ENCODE data around the gene UQCRFS1.

The UQCRFS1 gene

DNA sequence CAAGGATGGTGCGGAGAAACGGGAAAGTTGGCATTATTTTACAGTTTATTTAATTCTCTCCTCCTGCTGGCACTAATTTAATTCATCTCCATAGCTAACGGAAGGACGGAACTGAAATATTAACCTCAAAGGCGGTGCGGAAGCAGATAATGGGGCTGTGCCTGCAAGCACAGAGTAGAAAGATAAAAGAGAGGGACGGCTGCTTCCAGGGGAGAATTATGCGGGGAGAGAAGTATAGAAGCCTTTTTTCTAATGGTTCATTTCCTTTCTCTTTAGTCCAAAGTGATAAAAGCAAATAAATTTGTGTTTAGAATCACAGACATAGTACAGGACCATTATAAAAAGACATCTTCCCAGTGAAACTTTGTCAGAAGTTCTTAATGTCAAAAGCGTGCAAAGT is 34.5 kb upstream of the UQCRFS1 start:
- Histone ChIP-seq H3K27me3 (replicated peaks; ENCODE audit: control insufficient read depth, insufficient read depth, low read length) (no peaks in the 10 kb centered on the region), H3K4me3 (replicated peaks; ENCODE audit: low read depth, low read length) (no peak overlapping the region), H3K36me3 (ENCODE audit: control insufficient read depth, insufficient read depth, low read length) (no peaks in the 10 kb centered on the region)
- TF ChIP-seq, protein P1, sequence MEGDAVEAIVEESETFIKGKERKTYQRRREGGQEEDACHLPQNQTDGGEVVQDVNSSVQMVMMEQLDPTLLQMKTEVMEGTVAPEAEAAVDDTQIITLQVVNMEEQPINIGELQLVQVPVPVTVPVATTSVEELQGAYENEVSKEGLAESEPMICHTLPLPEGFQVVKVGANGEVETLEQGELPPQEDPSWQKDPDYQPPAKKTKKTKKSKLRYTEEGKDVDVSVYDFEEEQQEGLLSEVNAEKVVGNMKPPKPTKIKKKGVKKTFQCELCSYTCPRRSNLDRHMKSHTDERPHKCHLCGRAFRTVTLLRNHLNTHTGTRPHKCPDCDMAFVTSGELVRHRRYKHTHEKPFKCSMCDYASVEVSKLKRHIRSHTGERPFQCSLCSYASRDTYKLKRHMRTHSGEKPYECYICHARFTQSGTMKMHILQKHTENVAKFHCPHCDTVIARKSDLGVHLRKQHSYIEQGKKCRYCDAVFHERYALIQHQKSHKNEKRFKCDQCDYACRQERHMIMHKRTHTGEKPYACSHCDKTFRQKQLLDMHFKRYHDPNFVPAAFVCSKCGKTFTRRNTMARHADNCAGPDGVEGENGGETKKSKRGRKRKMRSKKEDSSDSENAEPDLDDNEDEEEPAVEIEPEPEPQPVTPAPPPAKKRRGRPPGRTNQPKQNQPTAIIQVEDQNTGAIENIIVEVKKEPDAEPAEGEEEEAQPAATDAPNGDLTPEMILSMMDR (IDR thresholded peaks at IDR 0.05; ENCODE audit: insufficient read depth, low read length, poor library complexity, severe bottlenecking), result no peak
- no peak for DNase-seq (ENCODE audit: extremely low read depth, insufficient read length)

DNA sequence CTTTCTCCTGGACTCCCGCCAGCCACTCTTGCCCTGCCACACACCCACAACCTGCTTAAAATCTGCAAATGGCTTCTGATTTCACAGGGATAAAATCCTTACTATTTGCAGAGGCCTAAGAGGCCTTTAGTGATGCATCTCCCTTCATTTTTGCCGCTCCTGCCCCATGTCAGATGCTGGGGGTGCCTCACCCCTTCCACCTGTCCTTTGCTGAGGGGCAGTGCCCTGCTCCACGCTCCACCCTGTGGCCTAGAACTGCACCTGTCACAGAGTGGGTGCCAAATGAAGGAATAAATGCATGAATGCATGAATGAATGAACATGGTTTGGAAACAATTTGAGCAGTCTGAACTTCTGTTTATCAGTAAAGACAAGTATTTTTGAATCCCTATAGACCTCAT is 34.1 kb upstream of the UQCRFS1 start:
- H3K27me3 ChIP-seq (replicated peaks; ENCODE audit: control insufficient read depth, insufficient read depth, low read length), result no peaks in the 10 kb centered on the region
- DNase-seq (ENCODE audit: extremely low read depth, insufficient read length), result no peak
- no peak overlapping the region for H3K4me3 ChIP-seq (replicated peaks; ENCODE audit: low read depth, low read length)
- TF ChIP-seq, protein P1 (IDR thresholded peaks at IDR 0.05; ENCODE audit: insufficient read depth, low read length, poor library complexity, severe bottlenecking), result no peak
- no peaks in the 10 kb centered on the region for H3K36me3 ChIP-seq (ENCODE audit: control insufficient read depth, insufficient read depth, low read length)

DNA sequence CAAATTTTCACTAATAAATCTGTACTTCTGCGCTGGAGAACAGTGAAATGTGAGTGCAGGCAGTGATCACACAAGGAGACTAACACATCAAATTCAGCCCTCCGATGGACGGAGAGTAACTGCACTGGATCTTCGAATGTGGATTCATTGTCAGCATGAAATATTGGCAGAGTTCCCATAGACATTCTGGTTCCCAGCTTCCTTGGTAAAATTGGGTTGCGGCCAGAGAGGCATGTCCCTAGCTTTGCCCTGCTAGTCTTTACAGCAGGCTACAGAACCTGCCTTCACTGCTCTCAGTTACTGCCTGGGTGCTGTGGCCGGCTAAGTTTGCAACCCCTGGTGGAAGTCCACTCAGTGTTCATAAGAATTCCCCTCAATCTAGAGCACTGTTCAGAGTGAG is 32.3 kb upstream of the UQCRFS1 start:
- Histone ChIP-seq H3K4me3 (replicated peaks; ENCODE audit: low read depth, low read length) (no peak overlapping the region), H3K27me3 (replicated peaks; ENCODE audit: control insufficient read depth, insufficient read depth, low read length) (no peaks in the 10 kb centered on the region), H3K36me3 (ENCODE audit: control insufficient read depth, insufficient read depth, low read length) (no peaks in the 10 kb centered on the region)
- no peak for DNase-seq (ENCODE audit: extremely low read depth, insufficient read length)
- TF ChIP-seq, protein P1 (IDR thresholded peaks at IDR 0.05; ENCODE audit: insufficient read depth, low read length, poor library complexity, severe bottlenecking), result no peak

DNA sequence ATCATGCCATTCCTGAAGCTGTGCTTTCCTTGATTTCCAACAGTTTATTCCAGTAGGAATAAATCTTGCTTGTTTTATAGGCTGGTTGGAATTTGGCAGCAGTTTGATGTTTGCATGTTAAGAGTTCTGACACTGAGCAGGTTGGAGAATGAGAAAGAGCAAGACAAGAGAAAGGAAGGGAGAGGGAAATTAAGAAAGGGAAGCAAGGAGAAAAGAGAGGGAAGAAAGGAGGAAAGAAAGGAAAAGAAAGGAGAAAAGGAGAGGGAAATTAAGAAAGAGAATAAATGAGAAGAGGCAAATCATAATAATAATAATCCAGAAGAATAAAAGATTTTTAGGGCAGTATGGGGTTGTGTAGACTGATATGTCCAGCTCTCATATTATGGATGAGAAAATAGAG is 28.4 kb upstream of the UQCRFS1 start:
- TF ChIP-seq, protein P1 (IDR thresholded peaks at IDR 0.05; ENCODE audit: insufficient read depth, low read length, poor library complexity, severe bottlenecking), result no peak
- H3K36me3 ChIP-seq (ENCODE audit: control insufficient read depth, insufficient read depth, low read length), result no peaks in the 10 kb centered on the region
- H3K27me3 ChIP-seq (replicated peaks; ENCODE audit: control insufficient read depth, insufficient read depth, low read length), result no peaks in the 10 kb centered on the region
- no peak for DNase-seq (ENCODE audit: extremely low read depth, insufficient read length)
- H3K4me3 ChIP-seq (replicated peaks; ENCODE audit: low read depth, low read length), result no peak overlapping the region

DNA sequence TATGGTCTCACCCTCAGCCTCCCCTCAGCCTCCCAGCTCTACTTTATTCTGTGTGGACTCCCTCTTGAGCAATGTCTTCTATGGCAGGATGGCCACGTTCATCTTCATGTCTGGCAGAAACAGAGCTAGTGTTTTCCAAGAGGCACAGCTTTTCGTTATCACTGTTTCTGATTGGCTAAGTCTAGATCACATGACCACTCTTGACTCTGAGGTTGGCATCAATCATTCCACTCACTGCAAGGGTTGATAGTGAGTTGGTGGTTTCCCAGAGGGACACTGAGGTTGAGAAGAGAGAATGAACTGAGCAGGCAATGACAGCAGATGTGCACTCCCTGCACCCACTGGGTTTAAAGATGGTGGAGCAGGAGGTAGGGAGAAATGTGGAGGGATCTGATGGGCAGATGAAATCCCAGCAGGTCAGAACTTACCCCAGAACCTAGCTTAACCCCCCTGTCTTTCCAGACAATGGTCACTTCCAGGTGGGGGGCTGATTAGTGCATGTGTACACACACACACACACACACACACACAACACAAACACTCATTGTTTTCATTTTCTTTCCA is 26.3 kb upstream of the UQCRFS1 start:
- no peaks in the 10 kb centered on the region for H3K36me3 ChIP-seq (ENCODE audit: control insufficient read depth, insufficient read depth, low read length)
- no peak for DNase-seq (ENCODE audit: extremely low read depth, insufficient read length)
- no peaks in the 10 kb centered on the region for H3K27me3 ChIP-seq (replicated peaks; ENCODE audit: control insufficient read depth, insufficient read depth, low read length)
- TF ChIP-seq, protein P1 (IDR thresholded peaks at IDR 0.05; ENCODE audit: insufficient read depth, low read length, poor library complexity, severe bottlenecking), result no peak
- no peak overlapping the region for H3K4me3 ChIP-seq (replicated peaks; ENCODE audit: low read depth, low read length)

DNA sequence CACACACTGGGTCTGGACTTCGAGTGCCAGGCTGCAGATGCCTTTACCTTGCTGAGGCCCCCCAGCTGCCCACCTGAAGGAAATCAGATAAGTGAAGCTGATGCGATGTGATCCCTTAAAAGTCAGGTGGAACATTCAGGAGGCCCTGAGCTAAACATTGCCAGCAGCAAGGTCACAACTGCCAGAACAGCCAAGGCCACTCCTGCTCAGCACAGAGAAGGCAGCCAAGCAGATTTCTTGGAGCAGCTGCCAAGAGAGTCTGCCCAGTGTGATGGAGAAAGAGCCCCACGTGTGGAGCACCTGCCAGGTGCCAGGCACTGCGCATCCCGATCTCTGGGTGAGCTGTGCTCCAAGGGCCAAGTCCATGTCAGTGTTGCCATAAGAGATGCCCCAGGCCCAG is 20.6 kb upstream of the UQCRFS1 start:
- no peaks in the 10 kb centered on the region for H3K27me3 ChIP-seq (replicated peaks; ENCODE audit: control insufficient read depth, insufficient read depth, low read length)
- TF ChIP-seq, protein P1 (IDR thresholded peaks at IDR 0.05; ENCODE audit: insufficient read depth, low read length, poor library complexity, severe bottlenecking), result no peak
- no peak overlapping the region for H3K4me3 ChIP-seq (replicated peaks; ENCODE audit: low read depth, low read length)
- no peaks in the 10 kb centered on the region for H3K36me3 ChIP-seq (ENCODE audit: control insufficient read depth, insufficient read depth, low read length)
- DNase-seq (ENCODE audit: extremely low read depth, insufficient read length), result no peak
